Left ventricle myocardium superior (tissue), 1 donor: ENCODE data around the gene LIME1. TPM values are rescaled to one million over a fixed set of nuclear protein-coding genes. Genes with fewer than 3 reads are reported as not detected.

Source experiments
- ATAC-seq: fragments of 200-7000 bp; cut with Tn5 transposase; one replicate; pipeline ENCODE4 v1.9.1; 2020; ENCODE audit warnings: mild to moderate bottlenecking, moderate library complexity
- DNase-seq: peaks from one replicate; pipeline ENCODE4 v3.0.0-alpha.2; 2020
- intact Hi-C: fragments of 100-400 bp; cut with micrococcal nuclease; formaldehyde crosslinking; loops from one replicate; pipeline ENCODE4 v1.11.0; 2022
- total RNA-seq: library from RNA; stranded (reverse); fragmentation: NEBNext Ultra II Directional; extraction: Animal tissue kit (Norgen Biotek cat#: 25700); gene quantifications from one replicate; pipeline ENCODE4 v1.2.1, GENCODE V29; 2021
- donor health status: DM: no; HTN: yes; CAD: no; lungs with severe emphysema.

Gene LIME1
- total RNA-seq, 1 donor from 2014 or later, result 2.7 TPM

- intact Hi-C loops, result no loop called here
- DNase-seq (no peak), ATAC-seq (no peak)
Observed at GRCh38 chr20:63745961-63746731, 9.7 kb downstream of the LIME1 start.

GRCh38 chr20:63746751-63747315 lies 10.4 kb downstream of the LIME1 start:
- ATAC-seq (no peak), DNase-seq (no peak)
- intact Hi-C loops, result no loop called here

DNA sequence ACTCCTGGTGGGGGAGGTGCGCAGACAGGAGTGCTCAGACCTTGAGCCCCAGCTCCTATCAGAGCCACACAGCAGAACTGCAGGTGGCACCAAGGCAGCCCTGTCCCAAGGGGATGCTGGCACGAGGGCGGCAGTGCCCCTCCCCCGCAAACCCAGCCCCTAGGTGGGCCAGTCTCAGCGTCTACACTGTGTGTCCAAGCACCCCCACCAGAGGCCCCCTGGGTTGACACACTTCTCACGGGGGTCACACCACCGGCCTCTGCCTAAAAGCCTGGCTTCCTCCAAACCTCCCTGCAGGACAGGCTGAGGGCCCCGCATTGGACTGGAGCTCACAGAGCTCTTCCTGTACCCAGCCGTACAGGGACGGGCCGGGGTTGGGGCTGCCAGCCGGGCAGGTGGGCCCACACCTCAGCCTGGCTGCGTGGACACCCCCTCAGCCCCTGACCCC lies 11.2 kb downstream of the LIME1 start:
- ATAC-seq (peak; percentile 10), DNase-seq (no peak)
- intact Hi-C loops, result no loop called here

- DNase-seq (no peak), ATAC-seq (peak; percentile 33)
Observed at GRCh38 chr20:63748070-63748933, 11.8 kb downstream of the LIME1 start.

DNA sequence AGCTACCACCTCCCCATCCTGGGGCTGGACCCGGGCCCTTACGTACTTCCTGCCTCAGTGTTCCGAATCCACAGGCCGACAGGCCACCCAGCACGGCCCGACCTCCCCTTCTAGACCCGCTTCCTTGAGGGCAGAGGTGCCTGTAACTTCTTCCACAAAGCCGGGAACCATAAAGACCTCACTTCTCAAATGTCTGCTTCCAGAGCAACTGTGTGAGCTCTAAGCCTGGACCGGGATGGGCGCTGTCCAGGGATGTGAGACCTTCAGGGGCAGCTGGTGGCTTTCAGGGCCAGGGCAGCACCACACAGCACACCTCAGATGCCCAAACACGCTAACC lies 12.4 kb downstream of the LIME1 start:
- DNase-seq, result no peak
- ATAC-seq, result no peak
- intact Hi-C loops, result no loop called here

More at GRCh38 chr20:63748070-63748933, 11.8 kb downstream of the LIME1 start:
- intact Hi-C loops, result no loop called here

DNA sequence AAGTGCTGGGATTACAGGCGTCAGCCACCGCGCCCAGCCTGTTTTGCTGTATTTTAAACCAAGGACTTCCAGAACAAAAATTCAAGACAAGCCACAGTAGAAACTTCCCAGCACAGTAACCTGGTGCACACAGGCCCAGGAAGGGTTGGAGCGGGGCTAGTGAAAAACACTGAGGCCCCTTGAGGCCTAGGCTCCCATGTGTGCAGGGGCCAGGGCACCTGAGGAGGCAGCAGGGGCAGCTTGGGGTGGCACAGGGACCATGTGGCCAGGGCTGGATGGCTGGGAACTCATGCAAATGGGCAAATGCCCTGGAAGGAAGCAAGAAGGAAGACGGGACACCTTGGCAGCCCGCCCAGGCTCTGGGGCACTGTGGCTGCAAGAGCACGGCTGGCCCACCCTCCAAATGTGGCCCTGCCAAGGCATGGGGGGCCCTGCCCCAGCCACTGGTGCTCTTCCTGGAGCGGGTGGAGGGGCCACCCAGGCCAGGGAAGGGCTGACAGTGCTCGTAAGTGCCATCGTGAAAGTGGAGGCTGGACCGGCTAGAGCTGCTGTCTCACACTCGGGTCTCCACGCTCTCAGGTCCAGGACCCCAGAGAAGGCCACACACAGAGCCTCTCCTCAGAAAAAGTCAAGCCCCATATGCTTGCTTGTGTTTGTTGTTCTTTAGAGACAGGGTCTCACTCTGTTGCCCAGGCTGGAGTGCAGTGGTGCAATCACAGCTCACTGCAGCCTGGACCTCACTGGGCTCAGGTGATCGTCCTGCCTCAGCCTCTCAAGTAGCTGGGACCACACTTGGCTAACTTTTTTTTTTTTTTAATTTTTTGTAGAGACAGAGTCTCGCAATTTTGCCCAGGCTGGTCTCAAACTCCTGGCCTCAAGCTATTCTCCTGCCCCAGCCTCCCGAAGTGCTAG lies 13.4 kb downstream of the LIME1 start:
- ATAC-seq (no peak), DNase-seq (no peak)
- intact Hi-C loops, result no loop called here

- no peak for ATAC-seq
- no peak for DNase-seq
- intact Hi-C loops, result no loop called here
Observed at GRCh38 chr20:63750807-63751470, 14.5 kb downstream of the LIME1 start.

- intact Hi-C loops, result no loop called here
- ATAC-seq (no peak), DNase-seq (no peak)
Observed at GRCh38 chr20:63751471-63752271, 15.2 kb downstream of the LIME1 start.

GRCh38 chr20:63752411-63753101 lies 16.1 kb downstream of the LIME1 start:
- intact Hi-C loops, result no loop called here
- ATAC-seq, result no peak

DNA sequence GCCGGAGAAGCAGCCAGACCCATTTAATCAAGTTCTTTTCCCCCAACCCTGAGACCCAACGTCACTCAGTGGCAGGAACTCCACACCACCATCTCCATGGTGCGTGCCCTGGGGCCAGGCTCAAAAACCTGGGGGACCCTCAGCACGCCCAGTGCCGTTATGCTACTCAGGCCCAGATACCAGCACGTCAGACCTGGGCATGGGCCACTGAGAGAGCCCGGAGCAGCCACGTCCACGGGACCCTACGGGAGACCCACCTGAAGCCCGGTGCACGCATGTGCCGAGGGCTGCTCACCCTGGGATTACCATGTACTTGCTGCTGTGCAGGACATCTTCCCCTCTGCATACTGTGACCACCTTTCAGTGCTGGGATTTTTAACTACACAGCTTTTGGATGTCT lies 16.9 kb downstream of the LIME1 start:
- DNase-seq (no peak), ATAC-seq (no peak)
- intact Hi-C loops, result no loop called here

More at GRCh38 chr20:63752411-63753101, 16.1 kb downstream of the LIME1 start:
- no peak for DNase-seq

DNA sequence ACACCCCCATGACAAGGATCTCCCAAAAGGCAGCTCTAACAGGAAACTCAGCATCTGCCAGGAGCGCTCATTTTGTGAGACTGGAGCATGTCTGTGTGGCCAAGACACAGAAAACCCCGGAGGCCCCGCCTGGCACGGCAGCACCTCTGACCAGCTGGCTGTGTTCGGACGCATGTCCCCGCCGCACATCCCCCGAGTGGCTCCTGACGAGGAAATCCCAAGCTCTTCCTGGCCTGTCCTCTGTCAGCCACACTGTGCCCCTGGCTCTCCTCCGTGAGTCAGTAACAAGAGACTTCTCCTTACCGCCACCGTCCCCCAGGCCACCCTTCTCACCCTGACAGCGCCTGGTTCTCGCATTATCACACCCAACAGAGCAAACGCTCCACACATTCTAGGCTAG lies 17.5 kb downstream of the LIME1 start:
- no peak for DNase-seq
- intact Hi-C loops, result no loop called here
- ATAC-seq, result peak; percentile 22

GRCh38 chr20:63755933-63756647 lies 19.6 kb downstream of the LIME1 start:
- DNase-seq (no peak), ATAC-seq (no peak)
- intact Hi-C loops, result no loop called here

DNA sequence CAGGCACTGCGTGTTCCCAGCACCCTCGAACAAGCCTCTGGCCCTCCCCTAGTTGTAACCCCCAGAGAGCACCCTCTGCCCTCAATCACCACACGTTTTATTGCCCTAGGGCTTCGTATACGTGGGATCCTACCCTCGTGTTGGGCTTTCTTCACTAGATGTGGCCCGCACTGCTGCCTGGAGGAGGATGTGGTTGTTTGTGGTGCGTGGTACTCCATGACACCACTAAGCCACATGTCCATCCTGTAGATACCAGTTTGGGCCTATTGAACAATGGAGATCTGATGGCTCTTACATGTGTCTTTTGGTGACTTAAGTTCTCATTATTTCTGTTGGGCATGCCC lies 20.2 kb downstream of the LIME1 start:
- no peak for DNase-seq
- intact Hi-C loops, result no loop called here
- no peak for ATAC-seq

DNA sequence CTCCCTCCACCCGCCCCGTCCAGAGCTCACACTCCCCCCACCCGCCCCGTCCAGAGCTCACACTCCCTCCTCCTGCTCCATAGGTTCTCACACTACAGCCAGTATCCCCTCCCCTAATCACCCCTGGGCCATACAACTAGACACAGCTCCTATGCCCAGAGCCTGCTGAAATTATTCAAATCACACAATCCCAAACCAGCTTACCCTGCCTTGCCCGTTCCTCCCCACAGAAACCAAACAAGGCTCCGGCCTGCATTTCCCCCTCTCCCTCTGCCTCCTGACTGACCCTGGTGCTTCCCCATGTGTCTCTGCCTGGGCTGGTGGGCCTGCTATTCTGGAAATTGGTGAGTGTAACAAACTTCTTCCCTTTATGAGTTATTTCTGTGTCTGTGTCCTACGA lies 21.7 kb downstream of the LIME1 start:
- no peak for DNase-seq
- intact Hi-C loops, result no loop called here
- no peak for ATAC-seq

- DNase-seq (no peak), ATAC-seq (no peak)
- intact Hi-C loops, result no loop called here
Observed at GRCh38 chr20:63759377-63759901, 23.0 kb downstream of the LIME1 start.

- ATAC-seq (no peak), DNase-seq (no peak)
- intact Hi-C loops, result no loop called here
Observed at GRCh38 chr20:63765082-63765873, 28.8 kb downstream of the LIME1 start.
